ENCODE results near the gene SIX3.

GRCh38 chr2:44951714-44952113 is 10.2 kb downstream of the SIX3 start:
- no peak for TF ChIP-seq CTCF (IDR thresholded peaks at IDR 0.05)
- TF ChIP-seq POLR2A (IDR thresholded peaks at IDR 0.05): no peak

All from body of pancreas (tissue), 4 donors.